Adrenal gland (tissue), 12 donors: Measurements from ENCODE around the gene ERCC4. TPM values are rescaled to one million over a fixed set of nuclear protein-coding genes. Genes with fewer than 3 reads are reported as not detected.

Experiments used
- DNase-seq, 7 donors: peaks; one replicate each; pipeline ENCODE4 v3.0.0-alpha.2; 2019 to 2020
- H3K27ac ChIP-seq, 5 donors: fragments of 200-600 bp; sonication (generic) in 4 of 5; 1 replicate in 3 of 5; 2 replicates in 2 of 5; pipeline versions ENCODE4 v1.5.1 to v1.8.0; 2016 to 2020; ENCODE audit warnings: mild to moderate bottlenecking in 1 of 5
- H3K27me3 ChIP-seq: fragments of 200-600 bp; 2 replicates; pipeline ENCODE4 v1.8.0; 2021
- H3K36me3 ChIP-seq, 2 donors: fragments of 200-600 bp; replicated peaks in 1 of 2; 1 replicate in 1 of 2; 2 replicates in 1 of 2; pipeline versions ENCODE4 v1.5.1 to v1.8.0; 2018 to 2022
- H3K4me1 ChIP-seq, 2 donors: fragments of 200-600 bp; replicated peaks in 1 of 2; 1 replicate in 1 of 2; 2 replicates in 1 of 2; pipeline versions ENCODE4 v1.5.1 to v1.8.0; 2018 to 2021
- H3K4me3 ChIP-seq, 4 donors: fragments of 200-600 bp; sonication (generic) in 3 of 4; one replicate each; pipeline ENCODE4 v1.5.1; 2016 to 2018
- H3K9me3 ChIP-seq, 3 donors: fragments of 200-600 bp; sonication (generic) in 1 of 3; replicated peaks in 1 of 3; 1 replicate in 2 of 3; 2 replicates in 1 of 3; pipeline versions ENCODE4 v1.5.1 to v1.8.0; 2016 to 2021
- POLR2A ChIP-seq, 2 donors: fragments of 450-650 bp; IDR thresholded peaks; one replicate each; pipeline ENCODE4 v1.6.1; 2017; ENCODE audit warnings: antibody characterized with exemption in 2 of 2, mild to moderate bottlenecking in 2 of 2, moderate library complexity in 1 of 2
- WGBS, 4 donors: extraction: QIAGEN DNeasy Blood & Tissue Kit in 2 of 4; methylation state at CpG; one replicate each; pipeline versions ENCODE4 v1.1.5 to v1.1.7; 2013 to 2017; 5-methylcytosine and 5-hydroxymethylcytosine counted together
- intact Hi-C, 2 donors: fragments of 100-400 bp; cut with DNase I; formaldehyde crosslinking; loops; one replicate each; pipeline versions ENCODE4 v1.14.1 to v1.15.0; 2022 to 2023
- polyA plus RNA-seq, 3 donors: library from polyadenylated mRNA; stranded (reverse); fragments of 200-250 nt in 2 of 3; fragments of 350-450 nt in 1 of 3; fragmentation: Illumina TruSeq in 1 of 3; extraction: RNeasy Lipid Tissue Mini Kit (QIAGEN cat#74804) in 1 of 3; gene quantifications; one replicate each; pipeline ENCODE4 v1.2.3, GENCODE V29; 2013 to 2014
- total RNA-seq, 9 donors: library from RNA; depleted of rRNA in 4 of 9; stranded (reverse); fragments of >200 nt in 4 of 9; fragments of 120-200 nt in 1 of 9; fragmentation: NEBNext Ultra II Directional in 1 of 9; extraction: Animal tissue kit (Norgen Biotek cat#: 25700) in 1 of 9; gene quantifications; one replicate each; pipeline versions ENCODE4 v1.1.0 to v1.2.4, GENCODE V29; 2013 to 2023
- TF ChIP-seq, protein P1 (sequence below), 6 experiments: fragments of 450-650 bp in 4 of 6; fragments of 200-600 bp in 2 of 6; sonication (generic) in 1 of 6; IDR thresholded peaks; 1 replicate in 5 of 6; 2 replicates in 1 of 6; pipeline versions ENCODE4 v1.5.1 to v1.8.0; 2016 to 2021; ENCODE audit warnings: antibody characterized with exemption in 6 of 6, mild to moderate bottlenecking in 2 of 6, moderate library complexity in 1 of 6
- donor health status: healthy with polysubstance abuse.
- donor health status: Bipolar disorder and iron deficiency.
- donor health status: DM: yes; HTN: yes; CAD: no.
- donor health status: DM: no; HTN: no; CAD: no.
- donor health status: DM: no; HTN: no; CAD: no.
- donor health status: DM: yes; HTN: yes; CAD: no.

The ERCC4 gene
- total and polyA plus RNA-seq, 12 donors: 2.8 to 27.9 (median 15.4) TPM

- Histone ChIP-seq H3K9me3 (no peaks in the 10 kb centered on the region), H3K27ac (no peak overlapping the region), H3K27me3 (no peaks in the 10 kb centered on the region), H3K36me3 (no peaks in the 10 kb centered on the region), H3K4me3 (no peak overlapping the region), H3K4me1 (peaks cover 0 to 7% of the 10 kb centered on the region in 2 donors)
- TF ChIP-seq, protein P1, sequence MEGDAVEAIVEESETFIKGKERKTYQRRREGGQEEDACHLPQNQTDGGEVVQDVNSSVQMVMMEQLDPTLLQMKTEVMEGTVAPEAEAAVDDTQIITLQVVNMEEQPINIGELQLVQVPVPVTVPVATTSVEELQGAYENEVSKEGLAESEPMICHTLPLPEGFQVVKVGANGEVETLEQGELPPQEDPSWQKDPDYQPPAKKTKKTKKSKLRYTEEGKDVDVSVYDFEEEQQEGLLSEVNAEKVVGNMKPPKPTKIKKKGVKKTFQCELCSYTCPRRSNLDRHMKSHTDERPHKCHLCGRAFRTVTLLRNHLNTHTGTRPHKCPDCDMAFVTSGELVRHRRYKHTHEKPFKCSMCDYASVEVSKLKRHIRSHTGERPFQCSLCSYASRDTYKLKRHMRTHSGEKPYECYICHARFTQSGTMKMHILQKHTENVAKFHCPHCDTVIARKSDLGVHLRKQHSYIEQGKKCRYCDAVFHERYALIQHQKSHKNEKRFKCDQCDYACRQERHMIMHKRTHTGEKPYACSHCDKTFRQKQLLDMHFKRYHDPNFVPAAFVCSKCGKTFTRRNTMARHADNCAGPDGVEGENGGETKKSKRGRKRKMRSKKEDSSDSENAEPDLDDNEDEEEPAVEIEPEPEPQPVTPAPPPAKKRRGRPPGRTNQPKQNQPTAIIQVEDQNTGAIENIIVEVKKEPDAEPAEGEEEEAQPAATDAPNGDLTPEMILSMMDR (IDR thresholded peaks at IDR 0.05): no peak
- TF ChIP-seq POLR2A (IDR thresholded peaks at IDR 0.05): no peak
- no peak for DNase-seq
- 67 to 80% (median 73%) methylated on average over 7 of the region's 7 CpGs for WGBS, 4 donors
- intact Hi-C loops: loop anchor here in 1 of 2 donors (10.0 kb wide), 1 partner anchor 49 kb away; no protein-coding TSS in a partner anchor
Measured at GRCh38 chr16:13913374-13914292, 6.3 kb upstream of the ERCC4 start.

- peak in 1 of 7 donors; percentile 14 for DNase-seq
- TF ChIP-seq, protein P1 (IDR thresholded peaks at IDR 0.05): no peak
- no peak for TF ChIP-seq POLR2A (IDR thresholded peaks at IDR 0.05)
- WGBS, 4 donors: 67 to 94% (median 80%) methylated on average over 6 to 10 of the region's 10 CpGs
- Histone ChIP-seq H3K27ac (no peak overlapping the region), H3K9me3 (no peaks in the 10 kb centered on the region), H3K4me3 (no peak overlapping the region), H3K36me3 (no peaks in the 10 kb centered on the region), H3K27me3 (no peaks in the 10 kb centered on the region), H3K4me1 (peaks cover 0 to 10% of the 10 kb centered on the region in 2 donors)
- intact Hi-C loops: loop anchor here in 1 of 2 donors (10.0 kb wide), 1 partner anchor 50 kb away; no protein-coding TSS in a partner anchor
Measured at GRCh38 chr16:13915033-13915635, 4.8 kb upstream of the ERCC4 start.

- Histone ChIP-seq H3K4me1 (peaks cover 20 to 45% of the 10 kb centered on the region in 2 donors), H3K9me3 (no peaks in the 10 kb centered on the region), H3K27ac (peak overlapping the region; percentile 18 to 74 (median 51)), H3K27me3 (no peaks in the 10 kb centered on the region), H3K36me3 (no peaks in the 10 kb centered on the region), H3K4me3 (peak overlapping the region in 1 of 4 donors; percentile 27)
- WGBS, 4 donors: 0 to 1% (median 0%) methylated on average over 3 of the region's 3 CpGs
- DNase-seq: peak in 1 of 7 donors; percentile 29
- intact Hi-C loops: loop anchor here in 1 of 2 donors (10.0 kb wide), 1 partner anchor 55 kb away; no protein-coding TSS in a partner anchor
- TF ChIP-seq POLR2A (IDR thresholded peaks at IDR 0.05): no peak
- TF ChIP-seq, protein P1 (IDR thresholded peaks at IDR 0.05): no peak
Measured at GRCh38 chr16:13919330-13919682, 648 bp upstream of the ERCC4 start.

DNA sequence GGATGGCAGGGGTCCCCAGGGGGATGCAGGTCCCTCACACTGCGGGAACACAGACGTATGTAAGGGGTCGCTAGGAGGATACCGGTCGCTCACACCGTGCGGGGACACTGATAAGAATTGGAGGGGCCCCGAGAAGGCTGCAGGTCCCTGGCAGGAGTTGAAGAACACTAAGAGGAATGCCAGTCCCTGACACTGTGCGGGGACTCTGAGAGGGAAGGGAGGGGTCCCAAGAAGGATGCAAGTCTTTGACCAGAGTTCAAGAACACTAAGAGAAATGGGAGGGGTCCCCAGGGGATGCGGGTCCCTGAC lies 510 bp downstream of the ERCC4 start:
- DNase-seq: no peak
- intact Hi-C loops: loop anchor here (5.0 to 10.0 kb wide), 4 partner anchors 324 to 382 kb away; no protein-coding TSS in a partner anchor
- no peaks in the 10 kb centered on the region for H3K36me3 ChIP-seq
- H3K4me3 ChIP-seq: peak overlapping the region; percentile 59 to 94 (median 76)
- whole genome bisulfite sequencing, 4 donors: 1 to 3% (median 2%) methylated on average over 7 to 10 of the region's 10 CpGs
- H3K27me3 ChIP-seq: no peaks in the 10 kb centered on the region
- H3K27ac ChIP-seq: peak overlapping the region in 4 of 5 donors; percentile 57 to 91 (median 72)
- H3K4me1 ChIP-seq: peaks cover 23 to 45% of the 10 kb centered on the region in 2 donors
- TF ChIP-seq, protein P1 (IDR thresholded peaks at IDR 0.05): no peak
- TF ChIP-seq POLR2A (IDR thresholded peaks at IDR 0.05): no peak
- H3K9me3 ChIP-seq: no peaks in the 10 kb centered on the region
